HG03108 (cell line): ENCODE measurements around the gene KLHL20.

ENCODE experiments used
- ATAC-seq: cut with Tn5 transposase; IDR thresholded peaks from one replicate; pipeline ENCODE4 v1.9.1; 2021; ENCODE audit warnings: moderate library complexity; ENCODE audit not compliant: unreplicated experiment

Gene KLHL20

GRCh38 chr1:173827611-173828010 is 112.8 kb downstream of the KLHL20 start:
- ATAC-seq, result no peak

- ATAC-seq, result no peak
These were observed 118.0 kb downstream of the KLHL20 start for GRCh38 chr1:173832748-173833147.
